K562 (cell line): ENCODE results near the gene SAMD8. TPM values are rescaled to one million over a fixed set of nuclear protein-coding genes. Genes with fewer than 3 reads are reported as not detected.

ENCODE experiments used
- CCAR2 ChIP-seq: fragments of 200-400 bp; formaldehyde crosslinking; IDR thresholded peaks from 2 replicates; pipeline ENCODE4 v1.6.1; 2017; ENCODE audit warnings: mild to moderate bottlenecking, low read depth, low read length
- CREM ChIP-seq: IDR thresholded peaks from 2 replicates; pipeline ENCODE4 v1.6.1; 2014; ENCODE audit warnings: antibody characterized with exemption, low read depth
- EWSR1 ChIP-seq: fragments of 450-650 bp; IDR thresholded peaks from 2 replicates; pipeline ENCODE4 v1.6.1; 2018; ENCODE audit warnings: borderline replicate concordance, mild to moderate bottlenecking, low read depth, moderate library complexity; ENCODE audit not compliant: partially characterized antibody
- FOXA1 ChIP-seq: fragments of 450-650 bp; IDR thresholded peaks from 2 replicates; pipeline ENCODE4 v1.6.1; 2016; ENCODE audit warnings: mild to moderate bottlenecking, borderline replicate concordance
- KLF1 ChIP-seq: fragments of 450-650 bp; IDR thresholded peaks from 2 replicates; pipeline ENCODE4 v1.6.1; 2016; ENCODE audit warnings: missing genetic modification characterization, missing compliant biosample characterization
- MTF1 ChIP-seq: fragments of 250-450 bp; sonication (Bioruptor Pico); IDR thresholded peaks from 2 replicates; pipeline ENCODE4 v1.9.0; 2021; ENCODE audit warnings: moderate library complexity, mild to moderate bottlenecking, inconsistent platforms, borderline replicate concordance
- MYBL2 ChIP-seq, 2 experiments: fragments of 450-650 bp in 1 of 2; sonication (generic) in 1 of 2; formaldehyde crosslinking in 1 of 2; IDR thresholded peaks; 2 replicates each; pipeline versions ENCODE4 v1.6.1 to v1.8.1; 2017 to 2022; ENCODE audit warnings: borderline replicate concordance in 1 of 2, inconsistent platforms in 1 of 2, low read depth in 1 of 2, mild to moderate bottlenecking in 1 of 2, missing genetic modification reagents in 1 of 2, moderate library complexity in 1 of 2
- SAFB2 ChIP-seq: fragments of 200-400 bp; formaldehyde crosslinking; IDR thresholded peaks from 2 replicates; pipeline ENCODE4 v1.6.1; 2018; ENCODE audit warnings: borderline replicate concordance, low read length, low read depth, moderate library complexity; ENCODE audit not compliant: severe bottlenecking
- SFPQ ChIP-seq: fragments of 200-400 bp; formaldehyde crosslinking; IDR thresholded peaks from 2 replicates; pipeline ENCODE4 v1.6.1; 2017; ENCODE audit warnings: mild to moderate bottlenecking, low read depth, low read length, moderate library complexity
- TSC22D4 ChIP-seq: fragments of 450-650 bp; IDR thresholded peaks from 2 replicates; pipeline ENCODE4 v1.6.1; 2016; ENCODE audit warnings: missing genetic modification characterization, missing biosample characterization, control low read depth
- ZFX ChIP-seq: sonication (generic); formaldehyde crosslinking; IDR thresholded peaks from 2 replicates; pipeline ENCODE4 v1.8.0; 2022; ENCODE audit warnings: mild to moderate bottlenecking, missing genetic modification reagents, moderate library complexity
- ZNF224 ChIP-seq: sonication (generic); formaldehyde crosslinking; IDR thresholded peaks from 2 replicates; pipeline ENCODE4 v1.8.0; 2022; ENCODE audit warnings: mild to moderate bottlenecking, missing genetic modification reagents
- ZNF830 ChIP-seq: fragments of 250-450 bp; sonication (Bioruptor Pico); IDR thresholded peaks from 2 replicates; pipeline ENCODE4 v1.5.0; 2021; ENCODE audit warnings: mild to moderate bottlenecking
- polyA plus RNA-seq, 8 experiments: library from polyadenylated mRNA; depleted of rRNA in 4 of 8; stranded (reverse) in 5 of 8; unstranded in 3 of 8; fragments of >200 nt; fragmentation: Nextera tagmentation in 2 of 8; fragmentation: Illumina TruSeq in 1 of 8; extraction: Ambion mirVana in 2 of 8; extraction: Trizol in 1 of 8; gene quantifications; 2 replicates each; pipeline versions ENCODE4 v1.2.1 to v1.2.3, GENCODE V29; 2011 to 2014; ENCODE audit warnings: inconsistent platforms in 1 of 8, missing spikeins in 1 of 8
- total RNA-seq, 7 experiments: library from RNA; depleted of rRNA in 6 of 7; stranded (reverse); fragments of >200 nt in 6 of 7; fragmentation: Illumina TruSeq in 2 of 7; extraction: Trizol in 2 of 7; gene quantifications; 2 replicates each; pipeline versions ENCODE4 v1.2.1 to v1.2.3, GENCODE V29; 2011 to 2021; ENCODE audit warnings: low replicate concordance in 1 of 7
- TF ChIP-seq, protein P1 (sequence below): IDR thresholded peaks from 3 replicates; pipeline ENCODE4 v1.6.1; 2011; ENCODE audit warnings: borderline replicate concordance, mild to moderate bottlenecking; ENCODE audit not compliant: insufficient read length, insufficient read depth
- TF ChIP-seq, protein P2 (sequence below): sonication (generic); formaldehyde crosslinking; IDR thresholded peaks from 2 replicates; pipeline ENCODE4 v1.8.0; 2022; ENCODE audit warnings: mild to moderate bottlenecking, missing genetic modification reagents
- TF ChIP-seq, protein P3 (sequence below): sonication (generic); formaldehyde crosslinking; IDR thresholded peaks from 2 replicates; pipeline ENCODE4 v1.4.0; 2020; ENCODE audit warnings: mild to moderate bottlenecking, missing genetic modification reagents

The SAMD8 gene
- total and polyA plus RNA-seq, 9 of the 15 experiments (the other 6 are each of a cell fraction or from before 2014, with no cell fraction given) = 2.7 to 16.1 (median 6.2) TPM

- TF ChIP-seq TSC22D4 (tag) (no peak), EWSR1 (no peak), SAFB2 (no peak), MTF1 (no peak), CREM (peak; percentile 86), ZFX (CRISPR knock-in tag) (peak; percentile 90), KLF1 (tag) (no peak), SFPQ (no peak), ZNF224 (CRISPR knock-in tag) (no peak), MYBL2 (IDR thresholded peaks at IDR 0.05; ENCODE audit: low read depth) (no peak), MYBL2 (CRISPR knock-in tag; IDR thresholded peaks at IDR 0.05; ENCODE audit: borderline replicate concordance) (no peak), FOXA1 (no peak), CCAR2 (no peak), ZNF830 (CRISPR knock-in tag) (0 out of 2 replicates have a peak, but pooled peaks have one; percentile 49)
- TF ChIP-seq, protein P1, sequence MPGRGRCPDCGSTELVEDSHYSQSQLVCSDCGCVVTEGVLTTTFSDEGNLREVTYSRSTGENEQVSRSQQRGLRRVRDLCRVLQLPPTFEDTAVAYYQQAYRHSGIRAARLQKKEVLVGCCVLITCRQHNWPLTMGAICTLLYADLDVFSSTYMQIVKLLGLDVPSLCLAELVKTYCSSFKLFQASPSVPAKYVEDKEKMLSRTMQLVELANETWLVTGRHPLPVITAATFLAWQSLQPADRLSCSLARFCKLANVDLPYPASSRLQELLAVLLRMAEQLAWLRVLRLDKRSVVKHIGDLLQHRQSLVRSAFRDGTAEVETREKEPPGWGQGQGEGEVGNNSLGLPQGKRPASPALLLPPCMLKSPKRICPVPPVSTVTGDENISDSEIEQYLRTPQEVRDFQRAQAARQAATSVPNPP = no peak
- TF ChIP-seq, protein P2, sequence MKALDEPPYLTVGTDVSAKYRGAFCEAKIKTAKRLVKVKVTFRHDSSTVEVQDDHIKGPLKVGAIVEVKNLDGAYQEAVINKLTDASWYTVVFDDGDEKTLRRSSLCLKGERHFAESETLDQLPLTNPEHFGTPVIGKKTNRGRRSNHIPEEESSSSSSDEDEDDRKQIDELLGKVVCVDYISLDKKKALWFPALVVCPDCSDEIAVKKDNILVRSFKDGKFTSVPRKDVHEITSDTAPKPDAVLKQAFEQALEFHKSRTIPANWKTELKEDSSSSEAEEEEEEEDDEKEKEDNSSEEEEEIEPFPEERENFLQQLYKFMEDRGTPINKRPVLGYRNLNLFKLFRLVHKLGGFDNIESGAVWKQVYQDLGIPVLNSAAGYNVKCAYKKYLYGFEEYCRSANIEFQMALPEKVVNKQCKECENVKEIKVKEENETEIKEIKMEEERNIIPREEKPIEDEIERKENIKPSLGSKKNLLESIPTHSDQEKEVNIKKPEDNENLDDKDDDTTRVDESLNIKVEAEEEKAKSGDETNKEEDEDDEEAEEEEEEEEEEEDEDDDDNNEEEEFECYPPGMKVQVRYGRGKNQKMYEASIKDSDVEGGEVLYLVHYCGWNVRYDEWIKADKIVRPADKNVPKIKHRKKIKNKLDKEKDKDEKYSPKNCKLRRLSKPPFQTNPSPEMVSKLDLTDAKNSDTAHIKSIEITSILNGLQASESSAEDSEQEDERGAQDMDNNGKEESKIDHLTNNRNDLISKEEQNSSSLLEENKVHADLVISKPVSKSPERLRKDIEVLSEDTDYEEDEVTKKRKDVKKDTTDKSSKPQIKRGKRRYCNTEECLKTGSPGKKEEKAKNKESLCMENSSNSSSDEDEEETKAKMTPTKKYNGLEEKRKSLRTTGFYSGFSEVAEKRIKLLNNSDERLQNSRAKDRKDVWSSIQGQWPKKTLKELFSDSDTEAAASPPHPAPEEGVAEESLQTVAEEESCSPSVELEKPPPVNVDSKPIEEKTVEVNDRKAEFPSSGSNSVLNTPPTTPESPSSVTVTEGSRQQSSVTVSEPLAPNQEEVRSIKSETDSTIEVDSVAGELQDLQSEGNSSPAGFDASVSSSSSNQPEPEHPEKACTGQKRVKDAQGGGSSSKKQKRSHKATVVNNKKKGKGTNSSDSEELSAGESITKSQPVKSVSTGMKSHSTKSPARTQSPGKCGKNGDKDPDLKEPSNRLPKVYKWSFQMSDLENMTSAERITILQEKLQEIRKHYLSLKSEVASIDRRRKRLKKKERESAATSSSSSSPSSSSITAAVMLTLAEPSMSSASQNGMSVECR (CRISPR knock-in tag) = peak; percentile 88
- TF ChIP-seq, protein P3, sequence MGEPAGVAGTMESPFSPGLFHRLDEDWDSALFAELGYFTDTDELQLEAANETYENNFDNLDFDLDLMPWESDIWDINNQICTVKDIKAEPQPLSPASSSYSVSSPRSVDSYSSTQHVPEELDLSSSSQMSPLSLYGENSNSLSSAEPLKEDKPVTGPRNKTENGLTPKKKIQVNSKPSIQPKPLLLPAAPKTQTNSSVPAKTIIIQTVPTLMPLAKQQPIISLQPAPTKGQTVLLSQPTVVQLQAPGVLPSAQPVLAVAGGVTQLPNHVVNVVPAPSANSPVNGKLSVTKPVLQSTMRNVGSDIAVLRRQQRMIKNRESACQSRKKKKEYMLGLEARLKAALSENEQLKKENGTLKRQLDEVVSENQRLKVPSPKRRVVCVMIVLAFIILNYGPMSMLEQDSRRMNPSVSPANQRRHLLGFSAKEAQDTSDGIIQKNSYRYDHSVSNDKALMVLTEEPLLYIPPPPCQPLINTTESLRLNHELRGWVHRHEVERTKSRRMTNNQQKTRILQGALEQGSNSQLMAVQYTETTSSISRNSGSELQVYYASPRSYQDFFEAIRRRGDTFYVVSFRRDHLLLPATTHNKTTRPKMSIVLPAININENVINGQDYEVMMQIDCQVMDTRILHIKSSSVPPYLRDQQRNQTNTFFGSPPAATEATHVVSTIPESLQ (CRISPR knock-in tag) = no peak
Observed at GRCh38 chr10:75111365-75111906, at the start of gene SAMD8 (continued).
